Keratinocyte (primary cell): ENCODE measurements around the gene SH3BP1. TPM values are rescaled to one million over a fixed set of nuclear protein-coding genes. Genes with fewer than 3 reads are reported as not detected.

Experiments
- DNase-seq: peaks from one replicate; pipeline ENCODE4 v3.0.0-alpha.2; 2011; ENCODE audit warnings: low read depth, missing footprints, low spot score
- FAIRE-seq: peaks from 2 replicates; lab custom pipeline; 2011; peaks lifted over from hg19 to GRCh38; lab: Jason Lieb, UNC
- H2AFZ ChIP-seq: 2 replicates; pipeline ENCODE4 v1.6.0; 2012; ENCODE audit warnings: low read length, control low read depth, inconsistent platforms; ENCODE audit not compliant: control insufficient read depth
- H3K27ac ChIP-seq: 2 replicates; pipeline ENCODE4 v1.5.1; 2011; ENCODE audit warnings: low read length; ENCODE audit not compliant: control insufficient read depth, insufficient read depth
- H3K27me3 ChIP-seq: 3 replicates; pipeline ENCODE4 v1.6.0; 2011; ENCODE audit warnings: low read length; ENCODE audit not compliant: control insufficient read depth, insufficient read depth; ENCODE audit errors: extremely low read depth
- H3K36me3 ChIP-seq, 2 experiments: 2 replicates in 1 of 2; 3 replicates in 1 of 2; pipeline ENCODE4 v1.5.1; 2011; ENCODE audit warnings: low read length in 2 of 2, mild to moderate bottlenecking in 1 of 2; ENCODE audit not compliant: control insufficient read depth in 2 of 2, insufficient read depth in 2 of 2; ENCODE audit errors: extremely low read depth in 1 of 2
- H3K4me1 ChIP-seq: 3 replicates; pipeline ENCODE4 v1.5.1; 2011; ENCODE audit warnings: low read length; ENCODE audit not compliant: control insufficient read depth, insufficient read depth; ENCODE audit errors: extremely low read depth
- H3K4me2 ChIP-seq: 3 replicates; pipeline ENCODE4 v1.6.0; 2011; ENCODE audit warnings: low read depth, low read length; ENCODE audit not compliant: control insufficient read depth, insufficient read depth; ENCODE audit errors: extremely low read depth
- H3K4me3 ChIP-seq, 3 experiments: fragments of 200-600 bp in 1 of 3; sonication (generic) in 1 of 3; 2 replicates in 2 of 3; 3 replicates in 1 of 3; pipeline ENCODE4 v1.5.1; 2011 to 2016; ENCODE audit warnings: low read length in 3 of 3, mild to moderate bottlenecking in 3 of 3, control low read depth in 2 of 3, inconsistent platforms in 1 of 3, low read depth in 1 of 3, mixed read lengths in 1 of 3, mixed run types in 1 of 3, moderate library complexity in 1 of 3; ENCODE audit not compliant: control insufficient read depth in 2 of 3, insufficient read depth in 2 of 3; ENCODE audit errors: extremely low read depth in 1 of 3
- H3K79me2 ChIP-seq: 2 replicates; pipeline ENCODE4 v1.6.0; 2012; ENCODE audit warnings: low read length; ENCODE audit not compliant: control insufficient read depth, insufficient read depth
- H3K9ac ChIP-seq: 3 replicates; pipeline ENCODE4 v1.6.0; 2011; ENCODE audit warnings: low read length; ENCODE audit not compliant: control insufficient read depth, insufficient read depth; ENCODE audit errors: extremely low read depth
- H3K9me1 ChIP-seq: 3 replicates; pipeline ENCODE4 v1.6.0; 2011; ENCODE audit warnings: low read length; ENCODE audit not compliant: control insufficient read depth, insufficient read depth; ENCODE audit errors: extremely low read depth
- H3K9me3 ChIP-seq: 2 replicates; pipeline ENCODE4 v1.5.1; 2012; ENCODE audit warnings: low read depth, low read length; ENCODE audit not compliant: control insufficient read depth
- H4K20me1 ChIP-seq: 3 replicates; pipeline ENCODE4 v1.6.0; 2011; ENCODE audit warnings: low read length; ENCODE audit not compliant: control insufficient read depth, insufficient read depth; ENCODE audit errors: extremely low read depth
- EZH2 ChIP-seq: IDR thresholded peaks from one replicate; pipeline ENCODE4 v1.6.1; 2012; ENCODE audit warnings: inconsistent platforms, mild to moderate bottlenecking, low read length, moderate library complexity
- dilution Hi-C: fragments of 300-500 bp; cut with MboI; formaldehyde crosslinking; loops from one replicate; pipeline ENCODE4 v1.7.0; 2020; ENCODE audit warnings: low sequenced_read_pairs; ENCODE audit not compliant: extremely low pct_ligation_motif_present
- polyA plus RNA-seq, 5 experiments: library from polyadenylated mRNA; depleted of rRNA in 3 of 5; stranded (reverse) in 3 of 5; stranded (forward) in 1 of 5; unstranded in 1 of 5; fragments of >200 nt; gene quantifications; 1 replicate in 1 of 5; 2 replicates in 3 of 5; 3 replicates in 1 of 5; pipeline versions ENCODE4 v1.2.1 to v1.2.3, GENCODE V29; 2011 to 2012; ENCODE audit warnings: missing spikeins in 2 of 5, low read depth in 1 of 5, low replicate concordance in 1 of 5
- small RNA-seq, 3 experiments: library from RNA; depleted of rRNA; stranded (forward); fragments of <200 nt; gene quantifications; one replicate each; pipeline ENCODE3, GENCODE V24; 2012; ENCODE audit warnings: low read depth in 3 of 3, low replicate concordance in 1 of 3; ENCODE audit not compliant: insufficient read length in 3 of 3
- TF ChIP-seq, protein P1 (sequence below), 3 experiments: IDR thresholded peaks in 1 of 3; conservative IDR thresholded peaks in 1 of 3; optimal IDR thresholded peaks in 1 of 3; 2 replicates in 2 of 3; 3 replicates in 1 of 3; pipeline versions ENCODE3 to v1.5.1; 2011; ENCODE audit warnings: low read length in 3 of 3, mild to moderate bottlenecking in 3 of 3, moderate library complexity in 2 of 3, control low read depth in 1 of 3, inconsistent platforms in 1 of 3; ENCODE audit not compliant: insufficient read depth in 2 of 3; ENCODE audit errors: extremely low read depth in 1 of 3

Gene SH3BP1
- polyA plus RNA-seq, 1 donor (not counting 4 experiments of a cell fraction or from before 2014, with no cell fraction given): 27.2 TPM

- no peaks in the 10 kb centered on the region for H4K20me1 ChIP-seq
- H3K9ac ChIP-seq: no peak overlapping the region
- no peaks in the 10 kb centered on the region for H3K9me1 ChIP-seq
- TF ChIP-seq, protein P1, sequence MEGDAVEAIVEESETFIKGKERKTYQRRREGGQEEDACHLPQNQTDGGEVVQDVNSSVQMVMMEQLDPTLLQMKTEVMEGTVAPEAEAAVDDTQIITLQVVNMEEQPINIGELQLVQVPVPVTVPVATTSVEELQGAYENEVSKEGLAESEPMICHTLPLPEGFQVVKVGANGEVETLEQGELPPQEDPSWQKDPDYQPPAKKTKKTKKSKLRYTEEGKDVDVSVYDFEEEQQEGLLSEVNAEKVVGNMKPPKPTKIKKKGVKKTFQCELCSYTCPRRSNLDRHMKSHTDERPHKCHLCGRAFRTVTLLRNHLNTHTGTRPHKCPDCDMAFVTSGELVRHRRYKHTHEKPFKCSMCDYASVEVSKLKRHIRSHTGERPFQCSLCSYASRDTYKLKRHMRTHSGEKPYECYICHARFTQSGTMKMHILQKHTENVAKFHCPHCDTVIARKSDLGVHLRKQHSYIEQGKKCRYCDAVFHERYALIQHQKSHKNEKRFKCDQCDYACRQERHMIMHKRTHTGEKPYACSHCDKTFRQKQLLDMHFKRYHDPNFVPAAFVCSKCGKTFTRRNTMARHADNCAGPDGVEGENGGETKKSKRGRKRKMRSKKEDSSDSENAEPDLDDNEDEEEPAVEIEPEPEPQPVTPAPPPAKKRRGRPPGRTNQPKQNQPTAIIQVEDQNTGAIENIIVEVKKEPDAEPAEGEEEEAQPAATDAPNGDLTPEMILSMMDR (optimal IDR thresholded peaks at IDR 0.05 in 1 of 3, IDR thresholded peaks at IDR 0.05 in 1 of 3, conservative IDR thresholded peaks at IDR 0.05 in 1 of 3; ENCODE audit: extremely low read depth in 1 of 3, insufficient read depth in 2 of 3, low read length in 3 of 3): no peak
- no peak for TF ChIP-seq EZH2
- FAIRE-seq (no peak), DNase-seq (no peak)
- no peak overlapping the region for H3K4me2 ChIP-seq
- H3K4me1 ChIP-seq: no peaks in the 10 kb centered on the region
- no peaks in the 10 kb centered on the region for H3K79me2 ChIP-seq
- H2AFZ ChIP-seq: no peak overlapping the region
- no peaks in the 10 kb centered on the region for H3K36me3 ChIP-seq
- dilution Hi-C loops: no loop called here
- H3K27me3 ChIP-seq: no peaks in the 10 kb centered on the region
- no peak overlapping the region for H3K4me3 ChIP-seq
- H3K9me3 ChIP-seq: no peaks in the 10 kb centered on the region
- H3K27ac ChIP-seq: no peak overlapping the region
Measured at GRCh38 chr22:37704645-37705044, 65.2 kb downstream of the SH3BP1 start.

DNA sequence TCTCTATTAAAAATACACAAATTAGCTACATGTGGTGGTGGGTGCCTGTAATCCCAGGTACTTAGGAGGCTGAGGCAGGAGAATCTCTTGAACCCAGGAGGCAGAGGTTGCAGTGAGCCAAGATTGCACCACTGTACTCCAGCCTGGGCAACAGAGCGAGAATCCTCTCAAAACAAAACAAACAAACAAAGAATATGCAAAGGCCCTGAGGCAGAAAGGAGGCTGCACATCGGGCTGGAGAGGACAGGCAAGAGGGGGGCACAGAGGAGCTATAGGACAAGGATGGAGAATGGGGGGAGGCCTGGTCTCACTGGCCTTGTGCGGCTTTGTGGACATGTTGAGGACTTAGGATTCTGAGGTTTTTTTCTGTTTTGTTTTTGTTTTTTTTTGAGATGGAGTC lies 65.7 kb downstream of the SH3BP1 start:
- Histone ChIP-seq H3K27ac (no peak overlapping the region), H3K4me3 (no peak overlapping the region), H3K9ac (no peak overlapping the region), H3K36me3 (no peaks in the 10 kb centered on the region), H3K9me3 (no peaks in the 10 kb centered on the region), H3K27me3 (no peaks in the 10 kb centered on the region), H3K4me2 (no peak overlapping the region), H3K4me1 (no peaks in the 10 kb centered on the region), H2AFZ (no peak overlapping the region), H4K20me1 (no peaks in the 10 kb centered on the region), H3K9me1 (no peaks in the 10 kb centered on the region), H3K79me2 (no peaks in the 10 kb centered on the region)
- no peak for DNase-seq
- dilution Hi-C loops: no loop called here
- TF ChIP-seq, protein P1 (optimal IDR thresholded peaks at IDR 0.05 in 1 of 3, IDR thresholded peaks at IDR 0.05 in 1 of 3, conservative IDR thresholded peaks at IDR 0.05 in 1 of 3; ENCODE audit: extremely low read depth in 1 of 3, insufficient read depth in 2 of 3, low read length in 3 of 3): no peak
- no peak for TF ChIP-seq EZH2
- FAIRE-seq: no peak

Small RNA genes lying within 50 kb of the gene (small RNA-seq; reads per million reads assigned to genes)
- 0 reads per million in 3 experiments for gene RN7SL385P

Other genes starting within 250 kb of the SH3BP1 start
- gene ELFN2, start 212.2 kb upstream of the SH3BP1 start, polyA plus RNA-seq: 0.13 to 0.28 TPM (median 0.19 TPM) in 3 replicates
- 4.1 to 5.9 TPM (median 5.8 TPM) in 3 replicates for gene MFNG, start 153.3 kb upstream of the SH3BP1 start, polyA plus RNA-seq
- 32.2 to 50.8 TPM (median 40.1 TPM) in 3 replicates for gene CARD10, start 120.3 kb upstream of the SH3BP1 start, polyA plus RNA-seq
- 10.5 to 18.4 TPM (median 13.5 TPM) in 3 replicates for gene CDC42EP1, start 79.2 kb upstream of the SH3BP1 start, polyA plus RNA-seq
- not detected in 3 replicates for gene LGALS2, start 59.6 kb upstream of the SH3BP1 start, polyA plus RNA-seq
- gene GGA1, start 30.8 kb upstream of the SH3BP1 start, polyA plus RNA-seq: 29.2 to 36.4 TPM (median 32.5 TPM) in 3 replicates
- 4.6 to 6.3 TPM (median 5.2 TPM) in 3 replicates for gene PDXP, start 19.1 kb downstream of the SH3BP1 start, polyA plus RNA-seq
- gene LGALS1, start 36.0 kb downstream of the SH3BP1 start, polyA plus RNA-seq: 1,629 to 5,918 TPM (median 2,086 TPM) in 3 replicates
- gene NOL12, start 46.7 kb downstream of the SH3BP1 start, polyA plus RNA-seq: 22.1 to 23.8 TPM (median 22.1 TPM) in 3 replicates
- 13.9 to 24.8 TPM (median 22.2 TPM) in 3 replicates for gene TRIOBP, start 57.4 kb downstream of the SH3BP1 start, polyA plus RNA-seq
- 8.2 to 8.5 TPM (median 8.4 TPM) in 3 replicates for gene GCAT, start 168.3 kb downstream of the SH3BP1 start, polyA plus RNA-seq
- gene GALR3, start 183.7 kb downstream of the SH3BP1 start, polyA plus RNA-seq: not detected in 3 replicates
- 12.3 to 19.4 TPM (median 17.1 TPM) in 3 replicates for gene ANKRD54, start 204.7 kb downstream of the SH3BP1 start, polyA plus RNA-seq
- gene EIF3L, start 209.8 kb downstream of the SH3BP1 start, polyA plus RNA-seq: 517 to 639 TPM (median 592 TPM) in 3 replicates